Esophagus muscularis mucosa (tissue), 4 donors: Measurements from ENCODE around the gene PANK3. TPM values are rescaled to one million over a fixed set of nuclear protein-coding genes. Genes with fewer than 3 reads are reported as not detected.

ENCODE experiments used
- DNase-seq: peaks from one replicate; pipeline ENCODE4 v3.0.0-alpha.2; 2017; ENCODE audit errors: extremely low spot score
- H3K27ac ChIP-seq, 4 donors: fragments of 200-600 bp; sonication (generic); replicated peaks in 1 of 4; 1 replicate in 3 of 4; 2 replicates in 1 of 4; pipeline ENCODE4 v1.5.1; 2016 to 2019; ENCODE audit warnings: mild to moderate bottlenecking in 1 of 4
- H3K27me3 ChIP-seq, 4 donors: fragments of 200-600 bp; sonication (generic); one replicate each; pipeline versions ENCODE4 v1.5.1 to v1.6.0; 2016 to 2019
- H3K36me3 ChIP-seq, 4 donors: fragments of 200-600 bp; sonication (generic); one replicate each; pipeline ENCODE4 v1.5.1; 2016 to 2019
- H3K4me1 ChIP-seq, 4 donors: fragments of 200-600 bp; sonication (generic); one replicate each; pipeline ENCODE4 v1.5.1; 2016 to 2019
- H3K4me3 ChIP-seq, 4 donors: fragments of 200-600 bp; sonication (generic); 1 replicate in 2 of 4; 2 replicates in 2 of 4; pipeline ENCODE4 v1.5.1; 2016 to 2019; ENCODE audit warnings: mild to moderate bottlenecking in 4 of 4, moderate library complexity in 1 of 4
- H3K9me3 ChIP-seq, 4 donors: fragments of 200-600 bp; sonication (generic); 1 replicate in 3 of 4; 2 replicates in 1 of 4; pipeline ENCODE4 v1.5.1; 2016 to 2019
- CTCF ChIP-seq, 3 experiments: fragments of 200-600 bp in 2 of 3; fragments of 450-650 bp in 1 of 3; sonication (generic) in 2 of 3; IDR thresholded peaks; one replicate each; pipeline ENCODE4 v1.5.1; 2017 to 2019; ENCODE audit warnings: antibody characterized with exemption in 3 of 3, mild to moderate bottlenecking in 2 of 3, moderate library complexity in 1 of 3
- EP300 ChIP-seq: sonication (generic); formaldehyde crosslinking; IDR thresholded peaks from one replicate; pipeline ENCODE4 v1.6.1; 2017; ENCODE audit warnings: antibody characterized with exemption
- POLR2A ChIP-seq: fragments of 450-650 bp; IDR thresholded peaks from one replicate; pipeline ENCODE4 v1.6.1; 2017; ENCODE audit warnings: antibody characterized with exemption, moderate library complexity, mild to moderate bottlenecking, low read depth
- POLR2AphosphoS5 ChIP-seq, 2 donors: sonication (generic); formaldehyde crosslinking; IDR thresholded peaks; one replicate each; pipeline ENCODE4 v1.6.1; 2017; ENCODE audit warnings: antibody characterized with exemption in 2 of 2
- WGBS: methylation state at CpG from one replicate; pipeline ENCODE4 v1.1.5; 2018; 5-methylcytosine and 5-hydroxymethylcytosine counted together
- intact Hi-C: fragments of 100-400 bp; cut with DNase I; formaldehyde crosslinking; loops from one replicate; pipeline ENCODE4 v1.15.1; 2023
- total RNA-seq, 4 donors: library from RNA; depleted of rRNA; stranded (reverse); fragments of >200 nt; gene quantifications; one replicate each; pipeline versions ENCODE4 v1.1.0 to v1.2.1, GENCODE V29; 2016

PANK3 gene
- total RNA-seq, 4 donors from 2014 or later: 26.0 to 34.5 (median 29.4) TPM

GRCh38 chr5:168557389-168557788 is 21.8 kb downstream of the PANK3 start:
- H3K36me3 ChIP-seq: peaks cover 34 to 75% (median 48%) of the 10 kb centered on the region in 4 donors
- H3K27ac ChIP-seq: no peak overlapping the region
- no peak for TF ChIP-seq CTCF (IDR thresholded peaks at IDR 0.05)
- TF ChIP-seq POLR2AphosphoS5 (IDR thresholded peaks at IDR 0.05): no peak
- TF ChIP-seq EP300: no peak
- TF ChIP-seq POLR2A: no peak
- peaks cover under 1 to 10% (median 5%) of the 10 kb centered on the region in 4 donors for H3K4me1 ChIP-seq
- DNase-seq: no peak
- intact Hi-C loops: loop anchor here (10.0 kb wide), 1 partner anchor 53 kb away; no protein-coding TSS in a partner anchor
- no peak overlapping the region for H3K4me3 ChIP-seq
- no peaks in the 10 kb centered on the region for H3K27me3 ChIP-seq
- WGBS: 96% methylated on average over 2 of the region's 2 CpGs
- H3K9me3 ChIP-seq: no peaks in the 10 kb centered on the region

GRCh38 chr5:168553377-168554130 is 25.6 kb downstream of the PANK3 start:
- no peak overlapping the region for H3K4me3 ChIP-seq
- no peak for DNase-seq
- H3K27ac ChIP-seq: no peak overlapping the region
- H3K4me1 ChIP-seq: peaks cover 0 to 13% (median 6%) of the 10 kb centered on the region in 4 donors
- no peaks in the 10 kb centered on the region for H3K27me3 ChIP-seq
- H3K36me3 ChIP-seq: peaks cover 18 to 46% (median 35%) of the 10 kb centered on the region in 4 donors
- intact Hi-C loops: loop anchor here (10.0 kb wide), 1 partner anchor 49 kb away; no protein-coding TSS in a partner anchor
- 97% methylated on average over 2 of the region's 2 CpGs for WGBS
- no peaks in the 10 kb centered on the region for H3K9me3 ChIP-seq
- no peak for TF ChIP-seq POLR2A

- no peak overlapping the region for H3K4me3 ChIP-seq
- no peak overlapping the region for H3K27ac ChIP-seq
- peaks cover 0 to 13% (median 6%) of the 10 kb centered on the region in 4 donors for H3K4me1 ChIP-seq
- DNase-seq: no peak
- H3K36me3 ChIP-seq: peaks cover 14 to 37% (median 21%) of the 10 kb centered on the region in 4 donors
- intact Hi-C loops: loop anchor here (10.0 kb wide), 1 partner anchor 47 kb away; no protein-coding TSS in a partner anchor
- no peak for TF ChIP-seq POLR2AphosphoS5 (IDR thresholded peaks at IDR 0.05)
- TF ChIP-seq POLR2A: no peak
- TF ChIP-seq CTCF (IDR thresholded peaks at IDR 0.05): no peak
- TF ChIP-seq EP300: no peak
- H3K9me3 ChIP-seq: no peaks in the 10 kb centered on the region
- 35% methylated on average over 1 of the region's 1 CpG for WGBS
- no peaks in the 10 kb centered on the region for H3K27me3 ChIP-seq
Observed at GRCh38 chr5:168552146-168552545, 27.0 kb downstream of the PANK3 start.

GRCh38 chr5:168550656-168551055 is 28.5 kb downstream of the PANK3 start:
- Histone ChIP-seq H3K4me3 (no peak overlapping the region), H3K9me3 (no peaks in the 10 kb centered on the region), H3K4me1 (peaks cover 0 to 13% (median 6%) of the 10 kb centered on the region in 4 donors), H3K36me3 (peaks cover 9 to 32% (median 12%) of the 10 kb centered on the region in 4 donors), H3K27me3 (no peaks in the 10 kb centered on the region), H3K27ac (no peak overlapping the region)
- DNase-seq: no peak
- intact Hi-C loops: loop anchor here (10.0 kb wide), 1 partner anchor 46 kb away; no protein-coding TSS in a partner anchor
- no peak for TF ChIP-seq CTCF (IDR thresholded peaks at IDR 0.05)
- TF ChIP-seq POLR2AphosphoS5 (IDR thresholded peaks at IDR 0.05): no peak
- TF ChIP-seq EP300: no peak
- no peak for TF ChIP-seq POLR2A

DNA sequence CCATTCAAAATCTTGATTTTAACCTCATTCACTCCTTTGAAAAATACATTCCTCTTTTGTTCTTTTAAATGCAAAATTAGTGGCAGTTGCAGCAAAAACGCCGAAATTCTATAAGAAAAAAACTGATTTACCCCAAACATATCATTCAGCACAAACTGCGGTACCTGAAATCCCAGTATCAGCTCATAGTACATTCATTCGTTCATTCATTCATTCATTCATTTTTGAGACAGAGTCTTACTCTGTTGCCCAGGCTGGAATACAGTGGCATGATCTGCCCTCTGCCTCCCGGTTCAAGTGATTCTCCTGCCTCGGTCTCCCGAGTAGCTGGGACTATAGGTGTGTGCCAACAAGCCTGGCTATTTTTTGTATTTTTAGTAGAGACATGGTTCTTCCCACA is 29.6 kb downstream of the PANK3 start:
- peaks cover 9 to 27% (median 12%) of the 10 kb centered on the region in 4 donors for H3K36me3 ChIP-seq

More for the DNA sequence above, 29.6 kb downstream of the PANK3 start:
- Histone ChIP-seq H3K27me3 (no peaks in the 10 kb centered on the region), H3K9me3 (no peaks in the 10 kb centered on the region), H3K4me1 (peaks cover 0 to 13% (median 6%) of the 10 kb centered on the region in 4 donors), H3K4me3 (no peak overlapping the region), H3K27ac (no peak overlapping the region)
- WGBS: 97% methylated on average over 7 of the region's 7 CpGs
- no peak for DNase-seq
- no peak for TF ChIP-seq POLR2AphosphoS5 (IDR thresholded peaks at IDR 0.05)
- TF ChIP-seq EP300: no peak
- no peak for TF ChIP-seq CTCF (IDR thresholded peaks at IDR 0.05)
- TF ChIP-seq POLR2A: no peak
- intact Hi-C loops: no loop called here
